Measurements from ENCODE around the gene RAD51B.

Gene RAD51B

GRCh38 chr14:68458253-68458652 is 638.7 kb downstream of the RAD51B start:
- DNase-seq (ENCODE audit: insufficient read length, low spot score) = no peak
- TF ChIP-seq POLR2A (IDR thresholded peaks at IDR 0.05; ENCODE audit: low read depth, low read length) (no peak), POLR2AphosphoS5 (IDR thresholded peaks at IDR 0.05; ENCODE audit: low read depth, low read length) (no peak), TAF1 (IDR thresholded peaks at IDR 0.05; ENCODE audit: low read depth, low read length) (no peak), SPI1 (IDR thresholded peaks at IDR 0.05; ENCODE audit: low read depth, low read length) (no peak), POU2F2 (IDR thresholded peaks at IDR 0.05; ENCODE audit: low read depth, low read length) (no peak), PAX5 (IDR thresholded peaks at IDR 0.05; ENCODE audit: insufficient read depth, low read length, severe bottlenecking) (no peak)
- FAIRE-seq = no peak

DNA sequence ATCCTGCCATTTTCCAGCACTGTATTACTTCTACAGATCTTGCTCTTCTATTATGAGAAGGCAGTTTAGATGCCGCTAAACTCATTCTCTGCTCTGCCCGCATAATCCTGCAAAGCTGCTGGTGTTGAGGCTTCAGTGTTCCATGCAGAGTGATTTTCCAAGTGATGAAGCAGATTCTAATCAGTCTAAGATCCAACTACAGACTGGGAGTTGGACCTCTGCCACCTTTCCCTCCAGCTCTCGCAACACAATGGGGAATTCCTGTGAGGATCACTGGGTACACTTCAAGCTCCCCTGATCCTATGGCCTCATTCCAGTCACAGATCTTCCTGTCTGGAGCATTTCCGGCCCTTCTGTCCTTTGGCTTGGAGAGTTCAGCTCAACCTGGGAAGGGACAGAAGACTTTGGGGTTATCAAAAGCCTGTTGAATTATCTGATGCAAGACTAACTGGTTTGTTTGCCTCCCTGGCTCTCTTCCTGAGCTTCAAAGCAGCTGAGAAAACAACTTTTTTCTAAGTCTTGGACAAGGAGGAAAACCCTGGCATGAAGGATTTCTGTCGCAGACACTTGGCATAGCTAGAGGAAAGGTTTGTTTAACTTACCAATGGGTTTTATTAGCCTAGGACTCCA is 639.4 kb downstream of the RAD51B start:
- no peak for TF ChIP-seq SPI1 (IDR thresholded peaks at IDR 0.05; ENCODE audit: low read depth, low read length)
- no peak for TF ChIP-seq POLR2A (IDR thresholded peaks at IDR 0.05; ENCODE audit: low read depth, low read length)
- TF ChIP-seq PAX5 (IDR thresholded peaks at IDR 0.05; ENCODE audit: insufficient read depth, low read length, severe bottlenecking) = no peak
- no peak for TF ChIP-seq TAF1 (IDR thresholded peaks at IDR 0.05; ENCODE audit: low read depth, low read length)
- no peak for TF ChIP-seq POU2F2 (IDR thresholded peaks at IDR 0.05; ENCODE audit: low read depth, low read length)
- TF ChIP-seq POLR2AphosphoS5 (IDR thresholded peaks at IDR 0.05; ENCODE audit: low read depth, low read length) = no peak
- FAIRE-seq (no peak), DNase-seq (ENCODE audit: insufficient read length, low spot score) (no peak)

- FAIRE-seq = no peak
- no peak for DNase-seq (ENCODE audit: insufficient read length, low spot score)
- no peak for TF ChIP-seq POU2F2 (IDR thresholded peaks at IDR 0.05; ENCODE audit: low read depth, low read length)
- TF ChIP-seq POLR2A (IDR thresholded peaks at IDR 0.05; ENCODE audit: low read depth, low read length) = no peak
- no peak for TF ChIP-seq SPI1 (IDR thresholded peaks at IDR 0.05; ENCODE audit: low read depth, low read length)
- TF ChIP-seq PAX5 (IDR thresholded peaks at IDR 0.05; ENCODE audit: insufficient read depth, low read length, severe bottlenecking) = no peak
- TF ChIP-seq POLR2AphosphoS5 (IDR thresholded peaks at IDR 0.05; ENCODE audit: low read depth, low read length) = no peak
- no peak for TF ChIP-seq TAF1 (IDR thresholded peaks at IDR 0.05; ENCODE audit: low read depth, low read length)
Measured at GRCh38 chr14:68459480-68460136, 640.0 kb downstream of the RAD51B start.

- TF ChIP-seq POU2F2 (IDR thresholded peaks at IDR 0.05; ENCODE audit: low read depth, low read length) (no peak), TAF1 (IDR thresholded peaks at IDR 0.05; ENCODE audit: low read depth, low read length) (no peak), POLR2A (IDR thresholded peaks at IDR 0.05; ENCODE audit: low read depth, low read length) (no peak), PAX5 (IDR thresholded peaks at IDR 0.05; ENCODE audit: insufficient read depth, low read length, severe bottlenecking) (no peak), POLR2AphosphoS5 (IDR thresholded peaks at IDR 0.05; ENCODE audit: low read depth, low read length) (no peak), SPI1 (IDR thresholded peaks at IDR 0.05; ENCODE audit: low read depth, low read length) (no peak)
- DNase-seq (ENCODE audit: insufficient read length, low spot score) (no peak), FAIRE-seq (no peak)
Measured at GRCh38 chr14:68460541-68460940, 641.0 kb downstream of the RAD51B start.

- FAIRE-seq = no peak
- TF ChIP-seq POU2F2 (IDR thresholded peaks at IDR 0.05; ENCODE audit: low read depth, low read length) (no peak), POLR2AphosphoS5 (IDR thresholded peaks at IDR 0.05; ENCODE audit: low read depth, low read length) (no peak)
- DNase-seq (ENCODE audit: insufficient read length, low spot score) = no peak
Measured at GRCh38 chr14:68461086-68461485, 641.5 kb downstream of the RAD51B start.

DNA sequence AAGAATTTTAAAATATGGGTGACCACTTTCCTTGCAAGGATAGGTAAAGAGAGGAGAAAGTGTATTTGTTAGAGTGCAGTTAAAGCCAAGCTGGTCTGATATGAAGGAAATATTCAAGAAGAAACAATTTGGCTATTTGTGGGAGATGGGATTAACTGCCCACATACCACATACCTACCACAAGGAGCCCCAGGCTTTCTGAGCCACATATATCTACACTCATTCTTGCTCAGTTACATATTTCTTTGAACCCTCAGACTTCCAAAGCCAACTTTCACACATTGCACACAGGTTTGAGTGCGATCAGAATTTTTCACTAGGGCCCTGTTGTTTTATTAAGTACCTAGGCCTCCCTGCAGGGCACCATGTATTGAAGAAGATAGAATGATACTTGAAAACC is 643.1 kb downstream of the RAD51B start:
- no peak for DNase-seq (ENCODE audit: insufficient read length, low spot score)
- FAIRE-seq = no peak
- no peak for TF ChIP-seq POU2F2 (IDR thresholded peaks at IDR 0.05; ENCODE audit: low read depth, low read length)
- TF ChIP-seq TAF1 (IDR thresholded peaks at IDR 0.05; ENCODE audit: low read depth, low read length) = no peak
- no peak for TF ChIP-seq PAX5 (IDR thresholded peaks at IDR 0.05; ENCODE audit: insufficient read depth, low read length, severe bottlenecking)
- no peak for TF ChIP-seq POLR2AphosphoS5 (IDR thresholded peaks at IDR 0.05; ENCODE audit: low read depth, low read length)
- TF ChIP-seq SPI1 (IDR thresholded peaks at IDR 0.05; ENCODE audit: low read depth, low read length) = no peak
- no peak for TF ChIP-seq POLR2A (IDR thresholded peaks at IDR 0.05; ENCODE audit: low read depth, low read length)

DNA sequence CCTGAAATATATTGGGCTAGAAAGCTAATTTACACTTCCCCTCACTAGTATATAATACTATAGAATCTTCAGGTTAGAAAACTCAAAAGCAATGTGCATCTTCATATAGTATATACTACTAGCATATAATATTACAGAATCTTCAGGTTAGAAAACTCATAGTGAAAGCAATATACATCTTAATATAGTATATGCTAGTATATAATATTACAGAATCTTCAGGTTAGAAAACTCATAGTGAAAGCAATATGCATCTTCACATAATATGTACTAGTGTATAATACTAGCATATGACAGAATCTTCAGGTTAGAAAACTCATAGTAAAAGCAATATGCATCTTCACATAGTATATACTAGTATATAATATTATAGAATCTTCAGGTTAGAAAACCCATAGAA is 643.7 kb downstream of the RAD51B start:
- TF ChIP-seq POU2F2 (IDR thresholded peaks at IDR 0.05; ENCODE audit: low read depth, low read length) (no peak), POLR2AphosphoS5 (IDR thresholded peaks at IDR 0.05; ENCODE audit: low read depth, low read length) (no peak), POLR2A (IDR thresholded peaks at IDR 0.05; ENCODE audit: low read depth, low read length) (no peak)
- no peak for DNase-seq (ENCODE audit: insufficient read length, low spot score)

DNA sequence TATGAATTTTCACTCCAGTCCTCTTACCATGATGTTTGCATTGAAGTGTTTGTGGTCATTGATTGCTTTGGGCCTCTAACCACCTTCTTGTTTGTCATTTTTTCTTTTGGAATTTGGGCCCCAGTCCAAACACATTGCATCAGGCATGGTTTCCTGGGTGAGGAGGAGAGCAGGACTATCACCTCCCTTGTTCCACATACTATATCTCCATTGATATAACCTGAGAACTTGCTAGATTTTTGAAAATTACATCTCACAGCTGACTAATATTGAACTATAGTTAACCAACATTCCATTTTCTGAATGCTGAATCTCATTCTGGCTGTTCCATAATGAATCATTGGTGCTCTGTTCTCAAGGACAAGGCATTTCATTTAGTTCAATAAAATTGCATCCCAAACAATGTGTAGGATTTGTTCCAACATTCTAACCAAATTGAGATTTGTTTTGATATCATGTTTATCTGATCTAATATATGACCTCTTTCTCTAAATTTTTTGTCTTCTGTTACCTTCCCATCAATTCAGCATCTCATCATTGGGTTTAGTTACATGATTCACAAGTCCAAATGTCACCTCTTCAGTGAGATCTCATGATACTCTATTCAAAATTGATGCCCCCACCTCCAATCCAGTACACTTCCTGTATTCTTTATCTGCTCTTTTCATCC is 644.3 kb downstream of the RAD51B start:
- no peak for TF ChIP-seq POLR2A (IDR thresholded peaks at IDR 0.05; ENCODE audit: low read depth, low read length)
- TF ChIP-seq POU2F2 (IDR thresholded peaks at IDR 0.05; ENCODE audit: low read depth, low read length) = no peak
- no peak for FAIRE-seq
- DNase-seq (ENCODE audit: insufficient read length, low spot score) = no peak

More for the DNA sequence above, 643.7 kb downstream of the RAD51B start:
- no peak for FAIRE-seq

GRCh38 chr14:68464711-68465110 is 645.1 kb downstream of the RAD51B start:
- no peak for FAIRE-seq
- no peak for TF ChIP-seq POU2F2 (IDR thresholded peaks at IDR 0.05; ENCODE audit: low read depth, low read length)
- TF ChIP-seq SPI1 (IDR thresholded peaks at IDR 0.05; ENCODE audit: low read depth, low read length) = peak; percentile 29; the same call in 1 of the 2 replicates
- DNase-seq (ENCODE audit: insufficient read length, low spot score) = no peak

DNA sequence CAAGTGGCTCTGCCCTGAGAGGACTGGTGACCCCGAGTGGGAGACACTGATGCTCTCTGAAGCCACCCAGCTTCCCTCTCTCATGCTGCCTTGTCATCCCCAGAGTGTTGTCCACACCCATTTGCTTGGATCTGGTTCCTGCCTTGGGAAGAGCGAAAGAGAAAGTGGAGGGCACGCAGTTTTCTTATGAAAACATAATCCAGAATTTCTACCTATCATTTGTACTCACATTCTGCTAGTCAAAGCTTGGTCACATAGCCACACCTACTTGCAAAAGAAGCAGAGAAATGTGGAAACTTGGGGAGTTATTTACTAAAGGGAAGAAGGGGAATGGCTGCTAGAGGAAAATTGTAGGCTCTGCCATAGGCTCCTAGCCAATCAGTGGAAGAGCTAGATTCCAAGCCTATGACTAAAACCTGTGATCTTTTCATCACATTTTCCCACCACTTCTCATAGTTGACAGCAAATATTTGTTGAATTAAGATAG is 647.0 kb downstream of the RAD51B start:
- no peak for TF ChIP-seq POU2F2 (IDR thresholded peaks at IDR 0.05; ENCODE audit: low read depth, low read length)
- no peak for FAIRE-seq
- no peak for DNase-seq (ENCODE audit: insufficient read length, low spot score)

Measured in GM12891 (cell line).